NT2/D1 (cell line): ENCODE measurements around the gene YIF1A.

Source experiments
- SUZ12 ChIP-seq: IDR thresholded peaks from 2 replicates; pipeline ENCODE4 v1.6.1; 2011; ENCODE audit not compliant: insufficient read length, insufficient read depth; ENCODE audit errors: extremely low read depth
- ZNF274 ChIP-seq: IDR thresholded peaks from 2 replicates; pipeline ENCODE4 v1.6.1; 2011; ENCODE audit warnings: mild to moderate bottlenecking, low read depth, low read length

DNA sequence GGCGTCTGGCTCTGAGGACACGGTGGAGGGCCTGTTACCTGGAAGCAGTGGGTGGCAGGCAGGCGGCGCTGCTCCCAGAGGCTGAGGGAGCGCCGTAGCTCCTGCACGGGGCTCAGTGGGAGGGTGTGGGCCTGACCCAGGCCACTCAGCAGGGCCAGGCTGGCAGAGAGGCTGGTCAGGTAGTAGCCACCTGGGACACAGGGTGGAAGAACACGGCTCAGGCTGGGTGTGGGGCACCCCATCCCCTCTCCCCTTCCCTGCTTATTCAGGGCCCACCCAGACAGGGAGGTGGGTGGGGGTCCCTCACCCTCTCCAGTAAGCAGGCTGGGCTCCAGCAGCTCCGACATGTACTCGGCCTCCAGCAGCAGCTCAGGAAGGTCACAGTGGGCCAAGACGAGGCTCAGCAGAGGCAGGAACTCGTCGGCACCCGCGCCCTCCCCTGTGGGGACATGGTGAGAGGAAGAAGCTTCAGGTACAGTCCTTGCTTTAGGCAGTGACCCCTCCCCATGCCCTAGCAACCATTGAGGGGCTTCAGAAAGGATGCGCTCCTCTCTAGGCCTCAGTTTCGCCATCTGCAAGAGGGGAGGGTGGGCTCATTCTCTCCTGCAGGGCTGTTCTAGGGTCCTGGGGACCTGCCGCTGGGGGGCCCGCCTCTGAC, 44.4 kb upstream of the YIF1A start:
- TF ChIP-seq ZNF274 = no peak
- TF ChIP-seq SUZ12 = no peak
